ENCODE data around the gene GLYATL3.
A peak's percentile ranks its signal among the peaks of the same experiment; 100 is the strongest.
"Not testable (repeated sequence)": the region's sequence is repeated elsewhere in the genome, so short reads cannot be mapped to it uniquely, and the experiment has no call there.

Gene GLYATL3

DNA sequence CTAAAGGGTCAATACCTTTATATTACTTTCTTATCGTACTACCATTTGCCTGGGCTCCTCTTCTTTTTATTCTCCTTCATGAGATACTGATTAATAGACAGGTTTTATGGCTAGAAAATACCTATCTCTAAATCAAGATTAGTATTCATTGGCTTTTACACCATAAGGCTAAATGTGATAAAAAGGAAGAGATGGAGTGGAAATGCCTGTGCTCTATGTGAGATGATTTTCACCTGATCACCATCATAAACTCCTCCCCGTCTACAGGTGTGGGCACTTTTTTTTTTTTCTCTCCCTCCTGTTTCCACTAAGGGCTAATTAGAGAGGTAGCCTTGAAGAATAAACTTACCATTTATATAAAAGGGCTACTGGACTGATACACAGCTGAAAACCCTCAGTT is at the start of gene GLYATL3:
GLYATL3 (plus strand) TSS at position 301 of the 400 bp plus-strand sequence. CDS start 12,068 bp downstream, outside the sequence.
- no peak for DNase-seq

DNA sequence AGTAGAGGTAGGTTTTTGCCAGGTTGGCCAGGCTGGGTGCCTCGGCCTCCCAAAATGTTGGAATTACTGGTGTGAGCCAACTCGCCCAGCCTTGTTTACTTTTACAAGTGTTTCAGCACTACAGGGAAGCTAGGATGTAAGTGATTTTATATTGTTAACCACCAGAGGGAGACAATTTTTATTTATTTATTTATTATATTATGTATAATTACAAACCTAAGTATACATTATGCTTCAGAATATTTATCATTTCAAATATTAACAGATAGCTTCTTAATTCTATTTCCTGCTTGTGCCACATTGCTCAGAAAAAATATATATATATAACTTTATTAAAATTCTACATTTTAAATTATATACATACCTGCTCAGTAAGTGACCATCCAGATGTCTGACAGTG is 46.5 kb upstream of the GLYATL3 start:
- DNase-seq = no peak

DNA sequence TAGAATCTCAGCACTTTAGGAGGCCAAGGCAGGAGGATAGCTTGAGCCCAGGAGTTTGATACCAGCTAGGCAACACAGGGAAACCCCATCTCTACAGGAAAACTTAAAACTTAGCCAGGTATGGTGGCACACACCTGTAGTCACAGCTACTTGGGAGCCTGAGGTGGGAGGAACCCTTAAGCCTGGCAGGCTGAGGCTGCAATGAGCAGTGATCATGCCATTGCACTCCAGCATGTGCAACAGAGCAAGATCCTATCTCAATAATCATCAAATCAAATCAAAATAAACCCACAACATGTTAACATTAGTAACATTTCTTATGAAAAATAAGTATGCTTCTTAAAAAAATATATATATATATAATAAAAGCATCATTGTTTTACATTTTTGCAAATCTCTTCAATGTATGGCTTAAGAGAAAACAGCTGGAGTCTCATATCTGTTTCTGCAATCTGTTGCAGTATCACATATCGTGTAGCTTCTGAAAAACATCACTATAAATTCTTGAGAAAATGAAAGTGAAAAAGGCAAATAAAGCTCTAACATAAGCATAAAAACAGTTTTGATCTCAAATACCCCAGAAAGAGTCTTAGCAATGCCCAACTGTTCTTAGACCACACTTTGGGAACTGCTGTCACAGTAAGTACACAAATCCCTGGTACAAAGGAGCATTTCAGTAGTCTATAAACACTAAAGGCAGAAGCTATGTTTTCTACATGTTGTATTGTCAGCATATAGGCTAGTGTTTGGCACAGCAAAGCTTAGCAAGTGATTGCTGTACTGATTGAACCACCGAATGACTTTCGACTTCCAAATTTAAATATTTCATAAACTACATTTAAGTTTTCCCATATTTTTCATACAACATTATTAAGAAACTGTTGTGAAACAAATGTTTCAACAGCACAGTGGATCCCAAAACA is 44.7 kb upstream of the GLYATL3 start:
- DNase-seq = no peak

DNA sequence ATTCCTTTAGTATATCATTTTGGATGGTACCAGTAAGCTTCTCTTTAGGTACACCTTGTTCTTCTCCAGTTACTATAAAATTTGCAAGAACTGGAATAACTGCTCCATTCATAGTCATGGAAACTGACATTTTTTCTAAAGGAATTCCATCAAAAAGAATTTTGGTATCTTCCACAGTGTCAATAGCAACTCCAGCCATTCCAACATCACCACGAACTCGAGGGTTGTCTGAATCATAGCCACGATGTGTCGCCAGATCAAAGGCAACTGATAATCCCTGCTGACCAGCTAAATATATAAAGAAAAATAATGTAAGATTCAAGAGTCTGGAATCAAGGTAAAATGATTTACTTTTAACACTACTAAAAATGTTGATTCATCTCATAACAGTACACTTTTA is 42.0 kb upstream of the GLYATL3 start:
- DNase-seq = no peak

DNA sequence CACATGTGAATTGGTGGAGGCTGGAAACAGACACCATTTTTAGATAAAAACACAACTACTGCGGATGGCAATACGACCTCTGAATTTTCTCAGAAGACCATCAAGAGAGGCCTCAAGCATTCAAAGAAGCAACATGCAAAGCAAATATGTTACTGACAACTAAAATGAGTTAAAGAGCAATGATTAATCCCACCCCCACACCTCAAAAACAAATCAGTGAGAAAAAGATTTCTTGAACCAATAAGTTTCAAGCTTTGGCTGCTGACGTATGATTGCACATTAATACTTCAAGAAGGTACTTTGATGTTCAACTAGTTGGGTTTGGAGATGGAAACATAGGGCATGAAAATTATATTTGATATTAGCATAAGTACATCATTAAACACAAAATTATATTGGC is 37.7 kb upstream of the GLYATL3 start:
- DNase-seq = no peak

DNA sequence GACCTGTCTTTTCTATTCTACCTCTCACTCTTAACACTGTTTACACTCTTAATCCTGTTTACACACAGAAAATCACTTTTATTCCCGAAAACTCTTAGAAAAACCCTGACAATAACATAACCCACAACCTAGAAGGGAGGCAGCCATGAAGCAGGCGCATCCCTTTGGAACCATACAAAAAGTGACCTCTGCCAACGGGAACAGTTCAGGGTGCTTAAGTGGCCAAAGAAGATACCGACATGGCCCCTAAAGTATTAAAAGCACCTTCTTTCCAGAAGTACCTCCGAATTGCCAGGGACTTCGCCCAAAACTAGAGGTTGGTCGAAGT is 37.2 kb upstream of the GLYATL3 start:
- DNase-seq = peak in 1 of 58 donors; percentile 21

DNA sequence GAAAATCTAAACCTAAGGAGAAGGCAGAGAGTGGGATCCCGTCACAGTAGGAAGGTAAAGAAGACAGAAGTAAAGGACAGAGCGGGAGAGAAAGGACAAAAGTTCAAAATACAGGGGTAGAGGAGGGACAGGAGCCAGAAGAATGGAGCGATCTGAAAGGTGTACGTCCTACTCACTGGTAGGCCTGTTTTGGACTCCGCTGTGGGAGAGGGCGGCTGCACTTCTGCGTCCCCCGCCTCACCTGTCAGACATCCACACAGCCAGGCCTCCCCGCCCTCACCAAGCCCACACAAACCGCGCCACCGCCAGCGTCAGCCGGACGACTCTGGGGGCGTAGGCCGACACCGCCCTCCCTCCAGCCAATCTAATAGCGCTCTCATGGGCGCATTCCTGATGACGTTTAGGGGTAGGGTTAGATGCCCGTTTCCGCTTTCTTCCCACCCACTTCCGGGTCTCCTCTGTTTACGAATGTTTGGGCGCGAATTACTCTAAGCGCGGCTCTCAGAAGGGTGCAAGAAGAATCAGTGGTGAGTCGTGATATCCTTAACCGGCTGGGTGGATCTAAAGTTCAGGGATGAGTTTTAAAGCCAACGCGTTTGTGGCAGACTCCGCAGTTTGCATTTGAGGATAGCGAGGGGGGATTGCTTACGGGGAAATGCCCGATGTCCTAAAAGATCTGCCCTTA is 36.7 kb upstream of the GLYATL3 start, which contains the start of the genes CENPQ and MMUT:
CENPQ (plus strand) TSS at position 444 of the 685 bp plus-strand sequence. CDS start 6,807 bp downstream, outside the sequence.
MMUT (minus strand) TSS at position 327 of the 685 bp plus-strand sequence. CDS start 3,787 bp downstream, outside the sequence.
- peak; percentile 66 to 97 (median 90) for DNase-seq

DNA sequence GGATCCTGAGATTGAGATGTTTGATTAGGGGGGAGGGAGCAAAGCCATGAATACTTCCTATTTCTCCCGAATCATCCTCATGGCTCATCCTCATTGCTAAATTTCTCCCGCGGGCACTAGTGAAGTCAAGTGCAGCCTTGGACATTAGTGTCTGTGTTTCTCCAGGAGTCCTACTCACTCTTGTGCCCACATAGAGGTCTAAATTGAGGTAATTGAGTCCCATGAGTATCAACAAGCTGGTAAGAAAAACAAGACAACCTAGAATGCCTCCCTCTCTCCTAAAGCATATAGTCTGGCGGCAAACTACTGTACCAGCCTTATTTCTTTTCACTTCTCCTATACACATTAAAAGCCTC is 36.1 kb upstream of the GLYATL3 start:
- DNase-seq = no peak

DNA sequence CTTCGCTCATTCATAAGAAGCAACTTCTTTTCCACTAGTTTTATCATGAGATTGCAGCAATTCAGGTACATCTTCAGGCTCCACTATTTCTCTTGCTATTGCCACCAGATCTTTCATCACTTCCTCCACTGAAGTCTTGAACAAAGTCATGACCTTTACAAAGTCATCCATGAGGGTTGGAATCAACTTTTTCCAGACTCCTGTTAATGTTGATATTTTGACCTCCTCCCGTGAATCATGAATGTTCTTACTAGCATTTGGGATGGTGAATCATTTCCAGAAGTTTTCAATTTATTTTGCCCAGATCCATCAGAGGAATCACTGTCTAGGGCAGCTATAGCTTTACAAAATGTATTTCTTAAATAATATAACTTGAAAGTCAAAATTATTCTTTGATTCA is 35.0 kb upstream of the GLYATL3 start:
- no peak for DNase-seq

DNA sequence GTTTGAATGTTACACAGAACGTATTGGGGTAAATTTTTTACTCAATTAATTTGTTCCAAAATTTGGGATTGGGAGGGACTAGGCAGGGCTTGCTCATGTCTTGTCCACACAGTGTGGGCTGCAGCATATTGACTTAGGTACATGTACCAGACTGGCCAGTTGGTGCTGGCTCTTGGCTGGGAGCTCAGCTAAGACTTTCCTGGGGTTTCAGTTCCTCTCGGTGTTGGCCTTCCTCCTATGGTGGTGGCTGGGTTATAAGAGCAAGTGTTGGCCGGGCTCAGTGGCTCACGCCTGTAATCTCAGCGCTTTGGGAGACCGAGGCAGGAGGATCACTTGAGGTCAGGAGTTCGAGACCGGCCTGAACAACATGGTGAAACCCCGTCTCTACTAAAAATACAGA is 31.7 kb upstream of the GLYATL3 start:
- no peak for DNase-seq

DNA sequence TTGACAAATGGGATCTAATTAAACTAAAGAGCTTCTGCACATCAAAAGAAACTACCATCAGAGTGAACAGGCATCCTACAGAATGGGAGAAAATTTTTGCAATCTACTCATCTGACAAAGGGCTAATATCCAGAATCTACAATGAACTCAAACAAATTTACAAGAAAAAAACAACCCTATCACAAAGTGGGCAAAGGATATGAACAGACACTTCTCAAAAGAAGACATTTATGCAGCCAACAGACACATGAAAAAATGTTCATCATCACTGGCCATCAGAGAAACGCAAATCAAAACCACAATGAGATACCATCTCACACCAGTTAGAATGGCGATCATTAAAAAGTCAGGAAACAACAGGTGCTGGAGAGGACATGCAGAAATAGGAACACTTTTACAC is 23.2 kb upstream of the GLYATL3 start:
- not testable (repeated sequence) for DNase-seq

DNA sequence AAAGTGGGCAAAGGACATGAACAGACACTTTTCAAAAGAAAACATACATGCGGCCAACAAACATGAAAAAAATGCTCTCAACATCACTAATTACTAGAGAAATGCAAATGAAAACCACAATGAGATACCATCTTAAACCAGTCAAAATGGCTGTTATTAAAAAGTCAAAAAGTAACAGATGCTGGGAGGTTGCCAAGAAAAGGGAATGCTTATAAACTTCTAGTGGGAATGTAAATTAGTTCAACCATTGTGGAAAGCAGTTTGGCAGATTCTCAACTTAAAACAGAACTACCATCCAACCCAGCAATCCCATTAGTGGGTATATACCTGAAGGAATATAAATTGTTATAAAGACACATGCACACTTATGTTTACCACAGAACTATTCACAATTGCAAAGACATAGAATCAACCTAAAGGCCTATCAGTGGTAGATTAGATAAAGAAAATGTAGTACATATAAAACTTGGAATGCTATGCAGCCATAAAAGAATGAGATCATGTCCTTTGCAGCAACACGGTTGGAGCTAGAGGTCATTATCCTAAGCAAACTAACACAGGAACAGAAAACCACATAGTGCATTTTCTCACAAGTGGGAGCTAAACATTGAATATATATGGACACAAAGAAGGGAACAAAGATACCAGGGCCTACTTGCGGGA is 20.3 kb upstream of the GLYATL3 start:
- no peak for DNase-seq

DNA sequence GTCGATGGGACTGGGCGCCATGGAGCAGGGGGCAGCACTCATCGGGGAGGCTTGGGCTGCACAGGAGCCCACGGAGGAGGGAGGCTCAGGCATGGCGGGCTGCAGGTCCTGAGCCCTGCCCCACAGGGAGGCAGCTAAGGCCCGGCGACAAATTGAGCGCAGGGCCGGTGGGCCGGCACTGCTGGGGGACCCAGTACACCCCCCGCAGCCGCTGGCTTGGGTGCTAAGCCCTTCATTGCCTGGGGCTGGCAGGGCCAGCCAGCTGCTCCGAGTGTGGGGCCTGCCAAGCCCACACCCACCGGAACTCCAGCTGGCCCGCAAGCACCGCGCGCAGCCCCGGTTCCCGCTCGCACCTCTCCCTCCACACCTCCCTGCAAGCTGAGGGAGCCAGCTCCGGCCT is 17.9 kb upstream of the GLYATL3 start:
- not testable (repeated sequence) for DNase-seq

DNA sequence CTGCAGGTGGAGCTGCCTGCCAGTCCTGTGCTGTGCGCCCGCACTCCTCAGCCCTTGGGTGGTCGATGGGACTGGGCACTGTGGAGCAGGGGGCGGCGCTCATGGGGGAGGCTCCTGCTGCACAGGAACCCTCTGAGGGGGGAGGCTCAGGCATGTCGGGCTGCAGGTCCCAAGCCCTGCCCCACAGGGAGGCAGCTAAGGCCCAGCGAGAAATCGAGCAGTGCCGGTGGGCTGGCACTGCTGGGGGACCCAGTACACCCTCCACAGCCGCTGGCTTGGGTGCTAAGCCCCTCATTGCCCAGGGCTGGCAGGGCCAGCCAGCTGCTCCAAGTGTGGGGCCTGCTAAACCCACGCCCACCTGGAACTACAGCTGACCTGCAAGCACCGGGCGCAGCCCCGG is 16.3 kb upstream of the GLYATL3 start:
- DNase-seq = not testable (repeated sequence)

DNA sequence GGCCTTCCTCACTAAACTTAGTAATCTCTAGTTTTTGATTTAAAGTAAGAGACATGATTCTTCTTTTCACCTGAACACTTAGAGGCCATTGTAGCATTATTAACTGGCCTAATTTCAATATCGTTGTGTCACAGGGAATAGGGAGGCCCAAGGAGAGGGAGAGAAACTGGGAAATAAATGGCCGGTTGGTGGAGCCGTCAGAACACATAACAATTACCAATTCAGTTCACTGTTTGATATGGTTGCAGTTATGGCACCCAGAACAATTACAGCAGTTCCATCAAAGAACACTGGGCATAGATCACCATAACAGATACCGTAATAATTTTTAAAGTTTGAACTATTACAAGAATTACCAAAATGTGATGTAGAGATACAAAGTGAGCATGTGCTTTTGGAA is 9.1 kb upstream of the GLYATL3 start:
- DNase-seq = no peak

DNA sequence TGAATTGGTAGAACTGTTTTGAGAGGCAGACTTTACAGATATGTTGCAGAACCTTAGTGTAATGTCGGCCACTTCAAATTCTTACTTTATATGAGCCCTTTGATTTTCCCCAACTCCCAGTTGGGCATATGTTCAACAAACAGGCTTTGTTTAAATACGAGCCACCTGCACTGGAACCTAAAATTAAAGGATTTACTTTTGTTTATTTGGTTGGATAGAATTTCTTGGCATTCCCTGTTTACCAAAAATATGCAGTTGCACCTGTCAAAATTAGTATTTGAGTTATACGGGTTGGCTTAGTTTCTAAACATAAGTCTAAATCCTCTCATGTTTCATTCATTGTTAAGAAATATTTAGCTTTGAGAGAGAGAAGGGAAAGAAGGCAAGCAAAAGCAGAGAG is 2.4 kb upstream of the GLYATL3 start:
- DNase-seq = no peak

DNA sequence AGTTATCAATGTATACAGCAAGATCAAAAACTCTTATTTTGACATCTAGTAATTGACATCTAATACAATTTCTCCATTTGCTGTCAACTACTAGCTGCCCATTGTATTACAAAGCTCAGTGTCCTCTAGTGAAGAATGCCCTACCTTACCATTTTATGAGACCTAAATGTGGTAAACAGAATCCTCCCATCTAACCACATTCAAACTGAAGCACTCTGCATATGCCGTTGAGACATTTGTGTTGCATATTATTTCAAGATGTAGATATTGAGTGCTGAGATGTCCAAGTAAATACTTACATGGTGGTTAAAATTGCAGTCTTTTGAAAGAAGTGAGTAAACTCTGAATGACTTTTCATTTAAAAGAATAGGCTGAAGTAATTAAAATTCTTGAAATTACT is 597 bp upstream of the GLYATL3 start:
- no peak for DNase-seq

DNA sequence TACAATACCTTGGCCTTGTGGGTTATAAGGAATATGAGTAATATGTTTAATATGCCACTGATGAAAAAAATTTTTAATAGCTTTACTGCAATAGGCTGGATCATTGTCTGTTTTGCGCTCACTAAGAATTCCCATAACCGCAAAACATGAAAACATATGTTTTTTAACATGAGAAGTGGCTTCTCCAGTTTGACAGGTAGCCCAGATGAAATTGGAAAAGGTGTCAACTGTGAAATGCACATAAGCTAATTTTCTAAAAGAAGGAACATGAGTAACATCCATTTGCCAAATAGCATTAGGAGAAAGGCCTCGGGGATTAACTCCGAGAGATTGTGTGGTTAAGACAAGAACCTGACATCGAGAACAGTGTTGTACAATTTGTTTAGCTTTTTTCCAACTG is 4.9 kb downstream of the GLYATL3 start:
- DNase-seq = no peak

DNA sequence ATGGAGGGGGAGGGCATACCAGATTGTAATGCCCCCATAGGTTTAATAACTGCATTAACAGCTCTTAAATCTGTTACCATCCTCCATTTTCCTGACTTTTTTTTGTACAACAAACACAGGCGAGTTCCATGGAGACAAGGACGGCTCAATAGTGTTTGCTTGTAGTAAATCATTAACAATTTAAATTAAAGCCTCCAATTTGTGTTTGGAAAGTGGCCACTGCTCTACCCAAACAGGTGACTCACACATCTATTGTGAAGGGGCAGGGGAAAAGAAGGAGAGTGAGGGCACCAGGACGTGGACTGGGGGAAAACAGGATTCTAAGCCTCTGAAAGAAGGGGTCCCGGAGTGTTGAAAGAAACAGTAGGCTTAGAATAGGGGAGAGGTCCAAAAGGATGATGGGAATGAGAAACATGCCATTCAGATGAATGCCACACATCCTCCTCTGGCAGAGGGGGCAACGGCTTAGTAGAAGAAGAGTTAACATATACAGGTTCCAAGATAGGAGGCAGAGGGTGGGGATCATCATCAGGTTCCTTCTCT is 6.9 kb downstream of the GLYATL3 start:
- DNase-seq = no peak

DNA sequence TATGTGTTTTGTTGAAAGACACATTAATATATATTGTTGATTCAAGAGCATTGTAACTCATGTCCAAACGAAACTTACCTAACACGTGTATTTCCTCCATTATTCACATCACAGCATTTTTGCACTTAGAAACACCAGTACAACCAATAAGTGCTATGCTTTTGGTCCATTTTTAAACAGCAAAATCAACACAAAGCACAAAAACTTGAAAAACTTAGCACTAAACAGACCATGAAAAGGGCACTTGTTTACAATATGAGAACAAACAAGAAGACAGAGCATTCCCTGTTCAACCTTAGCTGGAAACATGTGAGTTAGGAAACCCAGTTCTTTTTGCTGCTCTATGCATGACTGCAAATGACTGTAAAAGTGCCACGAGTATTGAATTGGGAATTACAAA is 9.6 kb downstream of the GLYATL3 start:
- DNase-seq = no peak

DNA sequence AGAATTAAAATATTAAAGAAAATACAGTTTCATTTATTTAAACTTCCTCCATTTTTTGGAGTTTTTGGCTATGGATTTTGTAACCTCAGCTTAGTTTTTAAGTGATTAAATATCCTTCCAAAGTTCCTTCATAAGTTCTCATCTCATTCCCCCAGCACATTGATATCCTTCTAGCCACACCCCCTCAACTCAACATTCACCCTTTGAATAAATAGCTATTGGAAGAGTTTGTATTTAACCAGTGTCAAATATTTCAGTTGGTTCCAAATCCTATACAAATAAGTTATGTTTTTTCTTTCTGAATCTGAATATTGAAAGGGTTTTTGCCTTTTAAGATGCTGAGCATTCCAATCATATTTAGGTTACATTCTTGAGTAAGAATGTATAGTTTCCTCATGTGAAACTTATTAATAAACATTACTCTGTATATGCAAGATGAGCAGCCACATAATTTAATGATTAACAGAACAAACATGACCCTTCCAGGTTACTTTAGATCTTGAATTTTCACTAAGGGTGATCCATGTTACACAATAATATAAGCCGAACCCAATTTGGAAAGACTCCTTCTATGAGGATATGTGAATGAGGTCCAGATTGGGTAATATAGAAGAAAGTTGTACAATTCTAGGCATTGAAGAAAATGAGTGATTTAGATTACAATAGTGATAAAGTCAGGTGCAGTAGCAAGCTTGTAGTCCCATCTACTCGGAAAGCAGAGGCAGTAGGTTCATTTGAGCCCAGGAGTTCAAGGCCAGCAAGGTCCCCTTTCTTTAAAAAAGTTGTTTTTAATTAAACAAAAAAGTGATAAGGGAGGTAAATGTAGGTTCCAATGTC is 13.6 kb downstream of the GLYATL3 start:
- DNase-seq = no peak
